Peyer's patch (tissue), 4 donors: ENCODE results near the gene ZNF569.

Experiments used
- POLR2A ChIP-seq, 2 donors: fragments of 450-650 bp; IDR thresholded peaks; one replicate each; pipeline ENCODE4 v1.5.1; 2017; ENCODE audit warnings: antibody characterized with exemption in 2 of 2, mild to moderate bottlenecking in 2 of 2, moderate library complexity in 2 of 2
- TF ChIP-seq, protein P1 (sequence below), 6 experiments: fragments of 450-650 bp in 4 of 6; fragments of 200-600 bp in 2 of 6; sonication (generic) in 1 of 6; IDR thresholded peaks; one replicate each; pipeline ENCODE4 v1.5.1; 2017 to 2019; ENCODE audit warnings: antibody characterized with exemption in 6 of 6, mild to moderate bottlenecking in 3 of 6, moderate library complexity in 1 of 6

DNA sequence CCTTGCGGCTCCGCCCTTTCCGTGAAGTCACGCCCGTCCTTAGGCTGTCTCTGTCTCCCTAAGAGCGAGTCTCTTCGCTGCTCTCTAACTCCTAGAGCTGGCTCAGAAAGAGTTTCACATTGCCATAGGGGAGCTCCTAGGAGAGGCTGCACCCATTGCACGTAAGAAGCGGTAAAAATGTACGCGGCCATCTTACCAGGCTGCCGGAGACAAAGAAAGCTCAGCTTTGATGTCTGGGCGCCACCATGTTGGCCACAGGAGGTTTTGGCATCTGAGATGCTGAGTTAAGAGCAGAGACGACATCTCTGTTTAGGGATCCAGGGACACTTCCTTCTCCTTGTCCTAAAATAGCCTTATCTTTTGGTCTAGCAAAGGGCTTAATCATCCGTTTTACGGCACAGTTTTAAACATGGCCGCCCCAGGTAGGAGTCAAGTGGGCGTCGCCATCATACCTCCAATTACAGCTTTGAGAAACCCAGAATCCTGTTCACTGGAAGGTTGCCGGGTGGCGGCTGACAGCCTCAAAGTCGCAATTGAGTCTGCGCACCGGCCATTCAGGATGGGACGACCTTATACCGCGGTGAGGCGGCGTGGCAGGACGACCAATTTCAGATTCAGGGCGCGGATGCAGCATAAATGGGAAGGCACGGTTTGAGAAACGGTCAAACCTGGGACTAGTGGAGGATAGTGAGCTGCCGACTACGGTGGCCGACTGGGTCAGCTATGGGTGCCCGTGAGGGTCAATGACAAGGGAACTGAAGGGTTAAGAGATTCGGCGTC lies 39.3 kb upstream of the ZNF569 start, which contains the start of gene ZNF793:
- TF ChIP-seq, protein P1, sequence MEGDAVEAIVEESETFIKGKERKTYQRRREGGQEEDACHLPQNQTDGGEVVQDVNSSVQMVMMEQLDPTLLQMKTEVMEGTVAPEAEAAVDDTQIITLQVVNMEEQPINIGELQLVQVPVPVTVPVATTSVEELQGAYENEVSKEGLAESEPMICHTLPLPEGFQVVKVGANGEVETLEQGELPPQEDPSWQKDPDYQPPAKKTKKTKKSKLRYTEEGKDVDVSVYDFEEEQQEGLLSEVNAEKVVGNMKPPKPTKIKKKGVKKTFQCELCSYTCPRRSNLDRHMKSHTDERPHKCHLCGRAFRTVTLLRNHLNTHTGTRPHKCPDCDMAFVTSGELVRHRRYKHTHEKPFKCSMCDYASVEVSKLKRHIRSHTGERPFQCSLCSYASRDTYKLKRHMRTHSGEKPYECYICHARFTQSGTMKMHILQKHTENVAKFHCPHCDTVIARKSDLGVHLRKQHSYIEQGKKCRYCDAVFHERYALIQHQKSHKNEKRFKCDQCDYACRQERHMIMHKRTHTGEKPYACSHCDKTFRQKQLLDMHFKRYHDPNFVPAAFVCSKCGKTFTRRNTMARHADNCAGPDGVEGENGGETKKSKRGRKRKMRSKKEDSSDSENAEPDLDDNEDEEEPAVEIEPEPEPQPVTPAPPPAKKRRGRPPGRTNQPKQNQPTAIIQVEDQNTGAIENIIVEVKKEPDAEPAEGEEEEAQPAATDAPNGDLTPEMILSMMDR (IDR thresholded peaks at IDR 0.05), result no peak
- no peak for TF ChIP-seq POLR2A (IDR thresholded peaks at IDR 0.05)
